PC-3 (cell line): ENCODE results near the gene GTF2A1L. TPM values are rescaled to one million over a fixed set of nuclear protein-coding genes. Genes with fewer than 3 reads are reported as not detected.

Experiments used
- ATAC-seq: fragments of 200-7000 bp; cut with Tn5 transposase; 2 replicates; pipeline ENCODE4 v1.9.1; 2020; ENCODE audit warnings: mild to moderate bottlenecking, moderate library complexity
- BruUV-seq: library from RNA; stranded (reverse); fragments of 400-500 nt; replicated peaks from 2 replicates; lab custom pipeline; 2021; lab: Mats Ljungman, UMichigan
- CTCF ChIA-PET: fragments of 300-600 bp; sonication (Branson Sonifier 250); formaldehyde crosslinking; loops from one replicate; lab custom pipeline; 2022; ENCODE audit warnings: antibody characterized with exemption; lab: Charles Lee
- POLR2A ChIA-PET: fragments of 300-600 bp; sonication (Branson Sonifier 250); formaldehyde crosslinking; loops from one replicate; lab custom pipeline; 2022; ENCODE audit warnings: antibody characterized with exemption; ENCODE audit not compliant: unreplicated experiment; lab: Charles Lee
- DNase-seq: peaks from one replicate; pipeline ENCODE4 v3.0.0-alpha.2; 2015
- H2AFZ ChIP-seq: fragments of 300-600 bp; sonication (generic); 2 replicates; pipeline ENCODE4 v1.6.0; 2016; ENCODE audit warnings: antibody characterized with exemption, low read length
- H3F3A ChIP-seq: fragments of 300-600 bp; sonication (generic); one replicate; pipeline ENCODE4 v1.6.0; 2017; ENCODE audit warnings: antibody characterized with exemption, low read length, control low read depth, mild to moderate bottlenecking; ENCODE audit not compliant: unreplicated experiment
- H3K27ac ChIP-seq: fragments of 300-600 bp; sonication (generic); 2 replicates; pipeline ENCODE4 v1.5.1; 2016; ENCODE audit warnings: mild to moderate bottlenecking, low read length
- H3K27me3 ChIP-seq: fragments of 300-600 bp; sonication (generic); 2 replicates; pipeline ENCODE4 v1.6.1; 2016; ENCODE audit warnings: low read length, mixed read lengths
- H3K36me3 ChIP-seq: fragments of 300-600 bp; sonication (generic); 2 replicates; pipeline ENCODE4 v1.6.1; 2016; ENCODE audit warnings: low read depth, mixed run types, low read length, mixed read lengths
- H3K4me1 ChIP-seq: fragments of 300-600 bp; sonication (generic); 2 replicates; pipeline ENCODE4 v1.5.1; 2016; ENCODE audit warnings: low read length; ENCODE audit not compliant: insufficient read depth
- H3K4me2 ChIP-seq: fragments of 300-600 bp; sonication (generic); 2 replicates; pipeline ENCODE4 v1.6.0; 2016; ENCODE audit warnings: low read length
- H3K4me3 ChIP-seq: fragments of 300-600 bp; sonication (generic); 2 replicates; pipeline ENCODE4 v1.5.1; 2016; ENCODE audit warnings: mild to moderate bottlenecking, low read length, mixed read lengths
- H3K79me2 ChIP-seq: fragments of 300-600 bp; sonication (generic); 2 replicates; pipeline ENCODE4 v1.6.1; 2017; ENCODE audit warnings: low read length, mixed read lengths
- H3K9ac ChIP-seq: fragments of 300-600 bp; sonication (generic); 2 replicates; pipeline ENCODE4 v1.6.0; 2016; ENCODE audit warnings: mild to moderate bottlenecking, low read length
- H3K9me2 ChIP-seq: fragments of 300-600 bp; sonication (generic); replicated peaks from 2 replicates; pipeline ENCODE4 v1.6.1; 2016; ENCODE audit warnings: mixed run types, low read length, mixed read lengths
- H3K9me3 ChIP-seq: fragments of 300-600 bp; sonication (generic); 2 replicates; pipeline ENCODE4 v1.6.1; 2016; ENCODE audit warnings: low read length, mixed read lengths
- H4K20me1 ChIP-seq: fragments of 300-600 bp; sonication (generic); 2 replicates; pipeline ENCODE4 v1.6.1; 2016; ENCODE audit warnings: low read length, mixed read lengths
- CTCF ChIP-seq: fragments of 300-600 bp; sonication (generic); conservative IDR thresholded peaks from 2 replicates; pipeline ENCODE4 v1.5.1; 2017; ENCODE audit warnings: antibody characterized with exemption, low read depth, mild to moderate bottlenecking, low read length
- EZH2 ChIP-seq: fragments of 300-600 bp; sonication (generic); IDR thresholded peaks from one replicate; pipeline ENCODE4 v1.6.1; 2017; ENCODE audit warnings: antibody characterized with exemption, mild to moderate bottlenecking, low read length; ENCODE audit not compliant: unreplicated experiment
- EZH2phosphoT487 ChIP-seq: fragments of 300-600 bp; sonication (generic); IDR thresholded peaks from 2 replicates; pipeline ENCODE4 v1.6.1; 2018; ENCODE audit warnings: mild to moderate bottlenecking, antibody characterized with exemption, low read length, borderline replicate concordance
- intact Hi-C: fragments of 100-400 bp; cut with micrococcal nuclease; formaldehyde crosslinking; loops from 2 replicates; pipeline ENCODE4 v1.9.0; 2023
- total RNA-seq: library from RNA; depleted of rRNA; stranded (reverse); fragments of >200 nt; gene quantifications from 2 replicates; pipeline ENCODE4 v1.2.3, GENCODE V29; 2014; rRNA removed

GTF2A1L gene
- total RNA-seq, 1 experiment from 2014 or later = not detected

DNA sequence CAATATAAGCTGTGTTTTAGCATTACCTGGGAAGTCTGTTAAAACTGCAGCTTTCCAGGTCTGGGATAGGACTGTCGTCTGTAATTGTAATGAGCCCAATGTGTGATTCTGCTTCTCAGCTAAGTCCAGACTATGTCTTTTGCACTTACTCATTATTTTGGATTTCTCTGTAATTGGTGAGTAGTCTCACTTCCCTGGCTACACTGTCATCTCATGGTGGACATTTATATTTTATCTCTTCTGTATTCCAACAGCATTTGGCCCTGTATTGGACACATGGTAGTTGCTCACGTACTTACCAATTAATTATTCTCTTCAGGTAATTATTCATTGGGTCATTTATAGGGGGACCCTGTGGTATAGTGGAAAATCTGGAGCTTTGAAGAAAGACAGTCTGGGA is 109.9 kb downstream of the GTF2A1L start:
- Histone ChIP-seq H3K36me3 (no peaks in the 10 kb centered on the region), H3K27me3 (peaks cover 19% of the 10 kb centered on the region), H2AFZ (no peak overlapping the region), H3K4me3 (no peak overlapping the region), H3K9me3 (no peaks in the 10 kb centered on the region), H3K4me1 (no peaks in the 10 kb centered on the region), H3K4me2 (no peak overlapping the region), H3K27ac (no peak overlapping the region), H3K9ac (no peak overlapping the region), H4K20me1 (no peaks in the 10 kb centered on the region), H3K9me2 (no peaks in the 10 kb centered on the region), H3K79me2 (no peaks in the 10 kb centered on the region), H3F3A (no peaks in the 10 kb centered on the region)
- POLR2A ChIA-PET = no interaction called here
- CTCF ChIA-PET = interaction anchor here (0.6 kb wide), 1 partner anchor 97 kb away, joined by 3 read pairs; no protein-coding TSS in a partner anchor
- ATAC-seq (peak; percentile 35), DNase-seq (peak; percentile 57)
- TF ChIP-seq EZH2phosphoT487 (no peak), CTCF (peak; percentile 54)
- BruUV-seq = no TSS peak
- intact Hi-C loops = loop anchor here (1.0 kb wide), 1 partner anchor 126 kb away; no protein-coding TSS in a partner anchor

DNA sequence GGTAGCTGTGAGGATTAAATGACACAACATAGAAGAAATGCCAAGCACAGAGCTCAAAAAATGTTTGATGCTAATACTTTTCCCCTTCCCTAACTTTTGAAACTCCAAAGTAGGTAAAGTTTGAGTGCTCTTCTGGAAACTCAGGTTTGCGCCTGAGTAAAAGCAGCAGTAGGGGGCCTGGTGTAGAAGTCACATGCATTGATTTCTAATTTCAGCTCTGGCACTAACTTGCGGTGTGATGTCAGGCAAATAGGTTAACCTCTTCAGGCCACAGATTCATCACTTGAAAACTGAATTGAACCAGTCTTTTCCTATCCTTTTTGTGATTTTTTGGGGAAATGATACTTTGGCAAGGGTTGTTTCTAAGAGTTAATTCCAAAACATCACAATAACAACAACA is 110.6 kb downstream of the GTF2A1L start:
- DNase-seq (no peak), ATAC-seq (no peak)
- H3K9me3 ChIP-seq = no peaks in the 10 kb centered on the region
- no peaks in the 10 kb centered on the region for H3K79me2 ChIP-seq
- no peak for TF ChIP-seq EZH2phosphoT487
- TF ChIP-seq EZH2 = no peak
- no peak for TF ChIP-seq CTCF
- intact Hi-C loops = no loop called here
- peaks cover 26% of the 10 kb centered on the region for H3K27me3 ChIP-seq
- no peaks in the 10 kb centered on the region for H4K20me1 ChIP-seq
- no peak overlapping the region for H2AFZ ChIP-seq
- BruUV-seq = no TSS peak
- ChIA-PET CTCF (no interaction called here), POLR2A (no interaction called here)
- H3F3A ChIP-seq = no peaks in the 10 kb centered on the region
- no peak overlapping the region for H3K27ac ChIP-seq
- no peak overlapping the region for H3K4me3 ChIP-seq
- no peak overlapping the region for H3K9ac ChIP-seq
- no peaks in the 10 kb centered on the region for H3K9me2 ChIP-seq
- no peaks in the 10 kb centered on the region for H3K4me1 ChIP-seq
- H3K4me2 ChIP-seq = no peak overlapping the region
- no peaks in the 10 kb centered on the region for H3K36me3 ChIP-seq

DNA sequence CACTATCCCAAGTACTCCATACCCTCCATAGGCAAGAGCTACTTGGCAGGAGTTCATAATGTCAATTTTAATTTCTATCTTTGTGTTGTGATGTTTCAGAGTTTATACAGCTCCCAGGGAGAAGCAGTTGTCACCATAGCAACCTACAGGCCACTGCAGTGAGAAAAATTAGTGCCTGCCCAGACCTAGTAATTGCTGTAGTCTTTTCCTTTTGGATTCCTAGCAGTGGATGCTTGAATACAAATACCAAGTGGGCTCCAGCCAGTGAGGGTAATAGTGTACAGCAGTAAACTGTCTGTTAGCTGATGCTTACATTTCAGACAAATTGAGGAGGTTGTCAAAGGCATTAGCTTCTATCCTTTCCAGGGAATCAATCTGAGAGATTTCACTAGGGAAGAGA is 111.2 kb downstream of the GTF2A1L start:
- Histone ChIP-seq H3K9me3 (no peaks in the 10 kb centered on the region), H3K27ac (no peak overlapping the region), H3K4me2 (no peak overlapping the region), H3K4me3 (no peak overlapping the region), H3K9ac (no peak overlapping the region), H3K27me3 (peaks cover 27% of the 10 kb centered on the region), H3F3A (no peaks in the 10 kb centered on the region), H3K36me3 (no peaks in the 10 kb centered on the region), H3K79me2 (no peaks in the 10 kb centered on the region), H3K4me1 (no peaks in the 10 kb centered on the region), H3K9me2 (no peaks in the 10 kb centered on the region), H2AFZ (no peak overlapping the region), H4K20me1 (no peaks in the 10 kb centered on the region)
- no TSS peak for BruUV-seq
- CTCF ChIA-PET = no interaction called here
- TF ChIP-seq CTCF (no peak), EZH2phosphoT487 (no peak), EZH2 (no peak)
- DNase-seq (no peak), ATAC-seq (no peak)
- intact Hi-C loops = no loop called here
- POLR2A ChIA-PET = no interaction called here

Other genes with a start within 250 kb of the GTF2A1L start
- gene PPP1R21, start 177.1 kb upstream of the GTF2A1L start, total RNA-seq = 8.6 and 9.4 TPM in 2 replicates
- gene STON1, start 87.7 kb upstream of the GTF2A1L start, total RNA-seq = 1.2 TPM in 2 replicates
- gene LHCGR, start 137.9 kb downstream of the GTF2A1L start, total RNA-seq = not detected in 2 replicates